ENCODE results near the gene SERPINB1.

Gene SERPINB1

GRCh38 chr6:2872423-2873358, 31.0 kb upstream of the SERPINB1 start:
- in situ Hi-C loops (cut with MboI; ENCODE audit: low pct_unique_long_range_greater_than_20kb, low sequenced_read_pairs, unreplicated experiment), result no loop called here
- TF ChIP-seq CTCF (IDR thresholded peaks at IDR 0.05; ENCODE audit: extremely low read depth, insufficient read depth, missing control alignments), result no peak
- DNase-seq (ENCODE audit: low spot score), result no peak

GRCh38 chr6:2871953-2872352, 30.3 kb upstream of the SERPINB1 start:
- no peak for TF ChIP-seq CTCF (IDR thresholded peaks at IDR 0.05; ENCODE audit: extremely low read depth, insufficient read depth, missing control alignments)
- no peak for DNase-seq (ENCODE audit: low spot score)
- in situ Hi-C loops (cut with MboI; ENCODE audit: low pct_unique_long_range_greater_than_20kb, low sequenced_read_pairs, unreplicated experiment), result no loop called here

- no peak for DNase-seq (ENCODE audit: low spot score)
- no peak for TF ChIP-seq CTCF (IDR thresholded peaks at IDR 0.05; ENCODE audit: extremely low read depth, insufficient read depth, missing control alignments)
- in situ Hi-C loops (cut with MboI; ENCODE audit: low pct_unique_long_range_greater_than_20kb, low sequenced_read_pairs, unreplicated experiment), result no loop called here
Measured at GRCh38 chr6:2871102-2871501, 29.4 kb upstream of the SERPINB1 start.

- no peak for TF ChIP-seq CTCF (IDR thresholded peaks at IDR 0.05; ENCODE audit: extremely low read depth, insufficient read depth, missing control alignments)
- in situ Hi-C loops (cut with MboI; ENCODE audit: low pct_unique_long_range_greater_than_20kb, low sequenced_read_pairs, unreplicated experiment), result no loop called here
- DNase-seq (ENCODE audit: low spot score), result no peak
Measured at GRCh38 chr6:2870046-2870636, 28.5 kb upstream of the SERPINB1 start.

GRCh38 chr6:2868637-2869036, 27.0 kb upstream of the SERPINB1 start:
- TF ChIP-seq CTCF (IDR thresholded peaks at IDR 0.05; ENCODE audit: extremely low read depth, insufficient read depth, missing control alignments), result no peak
- no peak for DNase-seq (ENCODE audit: low spot score)
- in situ Hi-C loops (cut with MboI; ENCODE audit: low pct_unique_long_range_greater_than_20kb, low sequenced_read_pairs, unreplicated experiment), result no loop called here

GRCh38 chr6:2866171-2866846, 24.6 kb upstream of the SERPINB1 start:
- in situ Hi-C loops (cut with MboI; ENCODE audit: low pct_unique_long_range_greater_than_20kb, low sequenced_read_pairs, unreplicated experiment), result no loop called here
- TF ChIP-seq CTCF (IDR thresholded peaks at IDR 0.05; ENCODE audit: extremely low read depth, insufficient read depth, missing control alignments), result no peak
- peak; percentile 50 for DNase-seq (ENCODE audit: low spot score)

All from GM13977 (cell line).